DND-41 (cell line): ENCODE results near the gene ETNK2.

Source experiments
- CTCF ChIP-seq: IDR thresholded peaks from 2 replicates; pipeline ENCODE4 v1.5.1; 2012; ENCODE audit warnings: borderline replicate concordance, low read length, moderate library complexity, mild to moderate bottlenecking; ENCODE audit not compliant: poor library complexity, severe bottlenecking; ENCODE audit errors: extremely low read depth
- EZH2 ChIP-seq: IDR thresholded peaks from 3 replicates; pipeline ENCODE4 v1.6.1; 2012; ENCODE audit warnings: borderline replicate concordance, low read depth, mild to moderate bottlenecking, moderate library complexity, low read length, inconsistent platforms; ENCODE audit not compliant: severe bottlenecking

DNA sequence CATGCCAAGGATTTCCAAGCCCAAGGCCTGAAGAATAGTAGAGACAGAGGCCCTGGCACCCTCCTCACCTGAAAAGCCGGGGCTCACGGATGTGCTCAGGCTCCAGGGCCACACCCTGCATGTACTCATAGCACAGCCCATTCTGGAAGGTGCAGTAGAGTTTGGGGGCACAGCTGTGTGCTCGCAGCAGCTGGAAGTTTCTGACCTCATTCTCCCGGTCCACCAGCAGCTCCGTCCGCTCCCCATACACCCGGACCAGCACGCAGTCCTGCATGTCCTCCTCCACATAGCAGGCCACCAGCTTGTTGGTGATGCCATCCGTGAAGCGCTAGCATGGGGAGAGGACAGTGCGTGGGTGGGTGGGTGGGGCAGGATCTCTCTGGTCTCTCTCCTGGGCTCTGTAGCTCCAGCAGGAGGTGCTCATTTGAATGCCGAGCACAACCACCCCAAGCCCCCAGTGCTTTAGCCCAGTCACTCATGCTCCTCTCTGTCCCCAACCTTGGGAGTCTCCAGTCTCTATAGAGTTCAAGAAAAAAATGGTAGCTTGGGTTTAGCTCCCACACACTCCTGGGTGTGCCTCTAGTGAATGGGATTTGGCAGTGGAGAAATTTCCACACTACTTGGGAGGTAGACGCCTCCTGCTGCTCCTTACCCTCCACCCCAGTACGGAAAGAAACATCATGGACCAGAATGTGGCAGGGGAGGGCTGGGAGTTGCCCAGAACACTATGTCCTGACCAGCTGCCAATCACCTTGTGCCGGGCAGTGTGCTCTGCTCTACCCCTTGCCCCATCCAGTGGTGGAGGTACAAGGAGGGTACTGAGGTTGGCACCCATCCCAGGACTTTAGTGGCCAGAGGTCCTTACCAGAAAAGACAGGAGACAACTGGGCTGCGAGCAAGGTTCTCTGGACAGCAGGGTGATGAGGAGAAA lies 1.9 kb downstream of the ETNK2 start:
- no peak for TF ChIP-seq CTCF
- no peak for TF ChIP-seq EZH2
